HFFc6 (cell line): ENCODE results near the gene HS6ST2. TPM values are rescaled to one million over a fixed set of nuclear protein-coding genes. Genes with fewer than 3 reads are reported as not detected.
A peak's percentile ranks its signal among the peaks of the same experiment; 100 is the strongest.
"Not testable (repeated sequence)": the region's sequence is repeated elsewhere in the genome, so short reads cannot be mapped to it uniquely, and the experiment has no call there.

ENCODE experiments used
- DNase-seq: peaks from one replicate; pipeline ENCODE4 v3.0.0-alpha.2; 2018
- H3K27ac Mint-ChIP-seq: 2 replicates; pipeline ENCODE4 v1.8.0; 2020; ENCODE audit warnings: mild to moderate bottlenecking, mixed read lengths
- H3K27me3 Mint-ChIP-seq: 2 replicates; pipeline ENCODE4 v1.8.0; 2021; ENCODE audit warnings: mild to moderate bottlenecking, moderate library complexity, mixed read lengths; ENCODE audit not compliant: insufficient read depth
- H3K36me3 Mint-ChIP-seq: 2 replicates; pipeline ENCODE4 v1.8.0; 2021; ENCODE audit warnings: low read depth, mixed read lengths
- H3K4me1 Mint-ChIP-seq: 2 replicates; pipeline ENCODE4 v1.8.0; 2020; ENCODE audit warnings: low read depth, mixed read lengths
- H3K4me3 Mint-ChIP-seq: 2 replicates; pipeline ENCODE4 v1.8.0; 2020; ENCODE audit warnings: mild to moderate bottlenecking, moderate library complexity, mixed read lengths
- H3K9me3 Mint-ChIP-seq: 2 replicates; pipeline ENCODE4 v1.8.0; 2020; ENCODE audit warnings: mild to moderate bottlenecking, mixed read lengths
- CTCF ChIP-seq: fragments of 200-600 bp; sonication (generic); IDR thresholded peaks from 2 replicates; pipeline ENCODE4 v1.5.0; 2021; ENCODE audit warnings: antibody characterized with exemption, mild to moderate bottlenecking
- total RNA-seq, 6 experiments: library from RNA; stranded (reverse); fragmentation: NEBNext Ultra II Directional; extraction: Animal tissue kit (Norgen Biotek cat#: 25700); gene quantifications; 2 replicates in 1 of 6; 3 replicates in 5 of 6; pipeline ENCODE4 v1.2.3, GENCODE V29; 2021

HS6ST2 gene
- total RNA-seq, 6 experiments from 2014 or later = not detected

GRCh38 chrX:132955690-132956089 lies 2.7 kb downstream of the HS6ST2 start:
- TF ChIP-seq CTCF = no peak
- Mint-ChIP-seq H3K36me3 (no peaks in the 10 kb centered on the region), H3K27me3 (peaks cover 2% of the 10 kb centered on the region), H3K4me1 (no peaks in the 10 kb centered on the region), H3K27ac (no peak overlapping the region), H3K9me3 (peaks cover 11% of the 10 kb centered on the region; the same call in 1 of the 2 replicates), H3K4me3 (no peak overlapping the region)
- no peak for DNase-seq

GRCh38 chrX:132954323-132954722 lies 4.1 kb downstream of the HS6ST2 start:
- DNase-seq = no peak

GRCh38 chrX:132953354-132953753 lies 5.1 kb downstream of the HS6ST2 start:
- TF ChIP-seq CTCF = no peak
- H3K4me1 Mint-ChIP-seq = no peaks in the 10 kb centered on the region
- H3K9me3 Mint-ChIP-seq = peaks cover 4% of the 10 kb centered on the region; the same call in 1 of the 2 replicates
- H3K27me3 Mint-ChIP-seq = peaks cover 2% of the 10 kb centered on the region
- H3K27ac Mint-ChIP-seq = no peak overlapping the region
- no peak overlapping the region for H3K4me3 Mint-ChIP-seq
- no peaks in the 10 kb centered on the region for H3K36me3 Mint-ChIP-seq
- no peak for DNase-seq

More at GRCh38 chrX:132954323-132954722, 4.1 kb downstream of the HS6ST2 start:
- Mint-ChIP-seq H3K36me3 (no peaks in the 10 kb centered on the region), H3K9me3 (peaks cover 11% of the 10 kb centered on the region; the same call in 1 of the 2 replicates), H3K4me1 (no peaks in the 10 kb centered on the region), H3K27ac (no peak overlapping the region), H3K4me3 (no peak overlapping the region), H3K27me3 (peaks cover 2% of the 10 kb centered on the region)
- TF ChIP-seq CTCF = no peak

- TF ChIP-seq CTCF = peak; percentile 7; the same call in 1 of the 2 replicates
- no peak for DNase-seq
- H3K36me3 Mint-ChIP-seq = no peaks in the 10 kb centered on the region
Observed at GRCh38 chrX:132948648-132949260, 9.7 kb downstream of the HS6ST2 start.

GRCh38 chrX:132945055-132945599 lies 13.3 kb downstream of the HS6ST2 start:
- not testable (repeated sequence) for H3K4me3 Mint-ChIP-seq, H3K4me1 Mint-ChIP-seq, H3K9me3 Mint-ChIP-seq, H3K27ac Mint-ChIP-seq, H3K27me3 Mint-ChIP-seq, DNase-seq, H3K36me3 Mint-ChIP-seq

More at GRCh38 chrX:132948648-132949260, 9.7 kb downstream of the HS6ST2 start:
- Mint-ChIP-seq H3K9me3 (no peaks in the 10 kb centered on the region), H3K4me1 (no peaks in the 10 kb centered on the region), H3K27me3 (peaks cover 2% of the 10 kb centered on the region; the same call in 1 of the 2 replicates), H3K4me3 (no peak overlapping the region), H3K27ac (no peak overlapping the region)

- no peaks in the 10 kb centered on the region for H3K4me1 Mint-ChIP-seq
- H3K36me3 Mint-ChIP-seq = no peaks in the 10 kb centered on the region
- no peaks in the 10 kb centered on the region for H3K27me3 Mint-ChIP-seq
- no peak for TF ChIP-seq CTCF
- H3K27ac Mint-ChIP-seq = no peak overlapping the region
- no peaks in the 10 kb centered on the region for H3K9me3 Mint-ChIP-seq
- no peak for DNase-seq
- no peak overlapping the region for H3K4me3 Mint-ChIP-seq
Observed at GRCh38 chrX:132940727-132941327, 17.6 kb downstream of the HS6ST2 start.
